NB4 (cell line): ENCODE data around the gene ARRDC1.

Experiments used
- CTCF ChIP-seq: IDR thresholded peaks from one replicate; pipeline ENCODE4 v1.5.1; 2012; ENCODE audit warnings: low read depth, low read length
- POLR2A ChIP-seq: IDR thresholded peaks from 2 replicates; pipeline ENCODE4 v1.6.1; 2011; ENCODE audit warnings: mild to moderate bottlenecking; ENCODE audit not compliant: insufficient read length; ENCODE audit errors: extremely low read depth

DNA sequence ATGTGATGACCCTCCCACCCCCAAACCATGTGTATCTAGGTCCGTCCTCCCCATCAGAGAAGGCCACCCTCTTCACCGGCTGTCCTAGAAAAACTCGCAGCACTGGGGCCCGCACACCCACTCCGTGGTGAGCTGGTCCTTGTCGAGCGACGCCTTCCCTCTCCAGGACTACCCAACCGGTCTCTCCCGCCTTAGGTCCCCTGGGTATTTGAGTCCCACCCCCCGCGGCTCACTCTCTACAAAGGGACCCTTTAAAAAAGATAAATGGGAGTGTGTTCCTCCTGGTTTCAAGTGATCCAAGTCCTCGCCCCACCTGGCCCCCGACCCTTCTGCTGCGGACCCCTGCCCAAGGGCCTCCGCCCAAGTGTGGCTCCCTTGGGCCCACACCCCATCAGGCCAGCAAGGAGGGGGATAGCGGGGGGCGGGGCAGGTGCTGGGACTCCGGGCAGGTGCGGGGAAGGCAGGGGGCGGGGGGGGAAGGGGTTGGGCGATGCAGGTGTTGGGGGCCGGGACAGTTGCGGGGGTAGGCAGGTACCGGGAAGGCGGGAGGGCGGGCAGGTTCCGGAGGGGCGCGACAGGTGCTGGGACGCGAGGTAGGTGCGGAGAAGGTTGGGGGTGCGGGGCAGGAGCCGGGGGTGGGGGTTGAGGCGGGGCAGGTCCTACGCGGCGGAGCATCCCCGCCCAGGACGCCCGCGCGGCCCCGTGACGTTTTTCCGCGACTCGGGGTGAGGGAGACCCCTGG lies 970 bp upstream of the ARRDC1 start:
- TF ChIP-seq CTCF (no peak), POLR2A (no peak)
